BLaER1 (cell line): Measurements from ENCODE around the gene ZNF619.
"Not testable (repeated sequence)": the region's sequence is repeated elsewhere in the genome, so short reads cannot be mapped to it uniquely, and the experiment has no call there.

ENCODE experiments used
- H3K27ac ChIP-seq: shearing (Covaris generic); formaldehyde crosslinking; 2 replicates; pipeline ENCODE4 v1.8.1; 2022
- H3K27me3 ChIP-seq: shearing (Covaris generic); formaldehyde crosslinking; 2 replicates; pipeline ENCODE4 v1.8.1; 2022
- H3K36me3 ChIP-seq: shearing (Covaris generic); formaldehyde crosslinking; 2 replicates; pipeline ENCODE4 v1.8.1; 2022
- H3K4me1 ChIP-seq: shearing (Covaris generic); formaldehyde crosslinking; 2 replicates; pipeline ENCODE4 v1.8.1; 2022
- H3K4me2 ChIP-seq: shearing (Covaris generic); formaldehyde crosslinking; 2 replicates; pipeline ENCODE4 v1.8.1; 2022
- H3K4me3 ChIP-seq: shearing (Covaris generic); formaldehyde crosslinking; 2 replicates; pipeline ENCODE4 v1.8.1; 2022
- H3K9ac ChIP-seq: shearing (Covaris generic); formaldehyde crosslinking; 2 replicates; pipeline ENCODE4 v1.8.1; 2022
- H3K9me3 ChIP-seq: shearing (Covaris generic); formaldehyde crosslinking; 2 replicates; pipeline ENCODE4 v1.8.1; 2022
- H4K20me1 ChIP-seq: shearing (Covaris generic); formaldehyde crosslinking; 2 replicates; pipeline ENCODE4 v1.8.1; 2022
- Cebpa-rat ChIP-seq: shearing (Covaris generic); IDR thresholded peaks from 2 replicates; pipeline ENCODE4 v1.8.1; 2022

The ZNF619 gene

GRCh38 chr3:40453933-40454332 is 23.0 kb upstream of the ZNF619 start:
- H3K4me1 ChIP-seq: peaks cover 44% of the 10 kb centered on the region
- H3K9me3 ChIP-seq: no peaks in the 10 kb centered on the region
- no peak for TF ChIP-seq Cebpa-rat
- peak overlapping the region; percentile 77 for H3K4me3 ChIP-seq
- H4K20me1 ChIP-seq: peaks cover 17% of the 10 kb centered on the region
- peak overlapping the region; percentile 85 for H3K9ac ChIP-seq
- peak overlapping the region; percentile 88 for H3K4me2 ChIP-seq
- no peak overlapping the region for H3K27ac ChIP-seq
- no peaks in the 10 kb centered on the region for H3K27me3 ChIP-seq
- peaks cover 10% of the 10 kb centered on the region for H3K36me3 ChIP-seq

- H3K4me2 ChIP-seq: no peak overlapping the region
- no peak for TF ChIP-seq Cebpa-rat
- no peak overlapping the region for H3K9ac ChIP-seq
- peaks cover 31% of the 10 kb centered on the region for H4K20me1 ChIP-seq
- no peak overlapping the region for H3K27ac ChIP-seq
- H3K27me3 ChIP-seq: no peaks in the 10 kb centered on the region
- peaks cover 24% of the 10 kb centered on the region for H3K36me3 ChIP-seq
- H3K4me3 ChIP-seq: no peak overlapping the region
- peaks cover 58% of the 10 kb centered on the region for H3K4me1 ChIP-seq
- H3K9me3 ChIP-seq: no peaks in the 10 kb centered on the region
These were observed 21.6 kb upstream of the ZNF619 start for GRCh38 chr3:40455328-40455727.

GRCh38 chr3:40456279-40456939 is 20.5 kb upstream of the ZNF619 start:
- H3K9ac ChIP-seq: peak overlapping the region; percentile 96
- no peak for TF ChIP-seq Cebpa-rat
- H3K27ac ChIP-seq: peak overlapping the region; percentile 94
- H3K9me3 ChIP-seq: no peaks in the 10 kb centered on the region
- peak overlapping the region; percentile 83 for H3K4me2 ChIP-seq
- H3K36me3 ChIP-seq: peaks cover 35% of the 10 kb centered on the region
- peak overlapping the region; percentile 86 for H3K4me3 ChIP-seq
- H3K27me3 ChIP-seq: no peaks in the 10 kb centered on the region
- H3K4me1 ChIP-seq: peaks cover 60% of the 10 kb centered on the region
- peaks cover 42% of the 10 kb centered on the region for H4K20me1 ChIP-seq

- peak within 1 kb of the TSS; percentile 86 for H3K4me3 ChIP-seq
These were observed 19.7 kb upstream of the ZNF619 start, which contains the start of gene RPL14 for GRCh38 chr3:40456940-40457823. RPL14 (plus strand) TSS chr3:40457339; CDS start chr3:40457472, 133 bp downstream.

GRCh38 chr3:40458473-40458872 is 18.4 kb upstream of the ZNF619 start:
- peak overlapping the region; percentile 96 for H3K9ac ChIP-seq
- peaks cover 56% of the 10 kb centered on the region for H3K36me3 ChIP-seq
- no peak for TF ChIP-seq Cebpa-rat

More at GRCh38 chr3:40456940-40457823, 19.7 kb upstream of the ZNF619 start, which contains the start of gene RPL14:
- Histone ChIP-seq H3K4me1 (peaks cover 54% of the 10 kb centered on the region), H3K27ac (peak within 1 kb of the TSS; percentile 94), H4K20me1 (peaks cover 50% of the 10 kb centered on the region), H3K36me3 (peaks cover 43% of the 10 kb centered on the region), H3K9me3 (no peaks in the 10 kb centered on the region), H3K9ac (peak within 1 kb of the TSS; percentile 96), H3K27me3 (no peaks in the 10 kb centered on the region), H3K4me2 (peak within 1 kb of the TSS; percentile 84)
- no peak for TF ChIP-seq Cebpa-rat

GRCh38 chr3:40460481-40460880 is 16.4 kb upstream of the ZNF619 start:
- TF ChIP-seq Cebpa-rat: peak; percentile 40; the same call in 1 of the 2 replicates
- H3K27me3 ChIP-seq: not testable (repeated sequence)

More at GRCh38 chr3:40458473-40458872, 18.4 kb upstream of the ZNF619 start:
- Histone ChIP-seq H3K4me3 (peak overlapping the region; percentile 86), H3K27me3 (no peaks in the 10 kb centered on the region), H3K4me1 (peaks cover 58% of the 10 kb centered on the region), H4K20me1 (peaks cover 63% of the 10 kb centered on the region), H3K9me3 (no peaks in the 10 kb centered on the region), H3K4me2 (peak overlapping the region; percentile 84), H3K27ac (peak overlapping the region; percentile 94)

GRCh38 chr3:40461161-40461560 is 15.8 kb upstream of the ZNF619 start:
- peaks cover 83% of the 10 kb centered on the region for H3K36me3 ChIP-seq
- H3K27me3 ChIP-seq: no peaks in the 10 kb centered on the region
- H3K4me1 ChIP-seq: peaks cover 53% of the 10 kb centered on the region
- no peak overlapping the region for H3K27ac ChIP-seq
- H3K4me3 ChIP-seq: no peak overlapping the region
- H3K9ac ChIP-seq: no peak overlapping the region
- no peak for TF ChIP-seq Cebpa-rat
- peaks cover 90% of the 10 kb centered on the region for H4K20me1 ChIP-seq
- no peak overlapping the region for H3K4me2 ChIP-seq
- no peaks in the 10 kb centered on the region for H3K9me3 ChIP-seq

More at GRCh38 chr3:40460481-40460880, 16.4 kb upstream of the ZNF619 start:
- H3K4me2 ChIP-seq, H3K27ac ChIP-seq, H3K9me3 ChIP-seq, H3K4me3 ChIP-seq, H3K9ac ChIP-seq: not testable (repeated sequence)
- Histone ChIP-seq H3K36me3 (peaks cover 76% of the 10 kb centered on the region), H3K4me1 (peaks cover 54% of the 10 kb centered on the region), H4K20me1 (peaks cover 83% of the 10 kb centered on the region)

GRCh38 chr3:40462838-40463237 is 14.1 kb upstream of the ZNF619 start:
- peaks cover 48% of the 10 kb centered on the region for H3K4me1 ChIP-seq
- not testable (repeated sequence) for H3K4me2 ChIP-seq, H3K9me3 ChIP-seq, H3K9ac ChIP-seq, H3K4me3 ChIP-seq, H3K27ac ChIP-seq, H3K27me3 ChIP-seq
- peaks cover 94% of the 10 kb centered on the region for H3K36me3 ChIP-seq
- peaks cover 100% of the 10 kb centered on the region for H4K20me1 ChIP-seq

- H3K4me3 ChIP-seq: no peak overlapping the region
- peaks cover 90% of the 10 kb centered on the region for H3K36me3 ChIP-seq
- H3K4me1 ChIP-seq: peaks cover 42% of the 10 kb centered on the region
- H4K20me1 ChIP-seq: peaks cover 92% of the 10 kb centered on the region
- no peaks in the 10 kb centered on the region for H3K9me3 ChIP-seq
- no peak overlapping the region; the same call in 1 of the 2 replicates for H3K4me2 ChIP-seq
- H3K9ac ChIP-seq: no peak overlapping the region
- H3K27me3 ChIP-seq: no peaks in the 10 kb centered on the region
- TF ChIP-seq Cebpa-rat: no peak
- H3K27ac ChIP-seq: no peak overlapping the region
These were observed 13.3 kb upstream of the ZNF619 start for GRCh38 chr3:40463579-40463978.
